Posterior vena cava (tissue), 2 donors: ENCODE data around the gene AGPAT3. TPM values are rescaled to one million over a fixed set of nuclear protein-coding genes. Genes with fewer than 3 reads are reported as not detected.

Experiments used
- DNase-seq: peaks from one replicate; pipeline ENCODE4 v3.0.0-alpha.2; 2020; ENCODE audit warnings: low spot score
- intact Hi-C, 2 donors: fragments of 100-400 bp; cut with DNase I; formaldehyde crosslinking; loops; one replicate each; pipeline versions ENCODE4 v1.14.1 to v1.14.2; 2022 to 2023
- total RNA-seq, 2 donors: library from RNA; stranded (reverse); fragmentation: NEBNext Ultra II Directional; extraction: Animal tissue kit (Norgen Biotek cat#: 25700); gene quantifications; one replicate each; pipeline ENCODE4 v1.2.1, GENCODE V29; 2021
- donor health status: DM: yes; HTN: yes; CAD: no.
- donor health status: DM: yes; HTN: yes; CAD: no.

The AGPAT3 gene
- total RNA-seq, 2 donors from 2014 or later = 35.3 to 43.2 TPM

DNA sequence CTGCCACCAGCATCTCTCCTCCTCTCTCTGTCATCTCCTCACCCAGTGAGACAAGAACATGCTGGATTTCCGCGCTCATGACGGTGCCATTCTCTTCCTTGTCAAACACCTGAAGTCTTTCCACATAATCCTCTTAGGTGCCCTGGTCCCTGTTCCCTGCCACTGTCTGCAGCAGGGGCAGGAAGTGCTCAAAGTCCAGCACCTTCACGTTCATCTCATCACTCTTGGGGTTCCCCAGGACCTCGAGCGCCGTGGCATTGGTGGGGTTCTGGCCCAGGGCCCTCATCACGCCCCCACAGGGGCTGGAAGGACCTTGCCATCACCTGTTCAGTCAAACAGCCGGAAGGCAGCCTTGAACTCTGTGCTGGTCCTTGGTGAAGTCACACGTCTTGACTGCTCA, 9.1 kb upstream of the AGPAT3 start:
- peak; percentile 53 for DNase-seq
- intact Hi-C loops = no loop called here

DNA sequence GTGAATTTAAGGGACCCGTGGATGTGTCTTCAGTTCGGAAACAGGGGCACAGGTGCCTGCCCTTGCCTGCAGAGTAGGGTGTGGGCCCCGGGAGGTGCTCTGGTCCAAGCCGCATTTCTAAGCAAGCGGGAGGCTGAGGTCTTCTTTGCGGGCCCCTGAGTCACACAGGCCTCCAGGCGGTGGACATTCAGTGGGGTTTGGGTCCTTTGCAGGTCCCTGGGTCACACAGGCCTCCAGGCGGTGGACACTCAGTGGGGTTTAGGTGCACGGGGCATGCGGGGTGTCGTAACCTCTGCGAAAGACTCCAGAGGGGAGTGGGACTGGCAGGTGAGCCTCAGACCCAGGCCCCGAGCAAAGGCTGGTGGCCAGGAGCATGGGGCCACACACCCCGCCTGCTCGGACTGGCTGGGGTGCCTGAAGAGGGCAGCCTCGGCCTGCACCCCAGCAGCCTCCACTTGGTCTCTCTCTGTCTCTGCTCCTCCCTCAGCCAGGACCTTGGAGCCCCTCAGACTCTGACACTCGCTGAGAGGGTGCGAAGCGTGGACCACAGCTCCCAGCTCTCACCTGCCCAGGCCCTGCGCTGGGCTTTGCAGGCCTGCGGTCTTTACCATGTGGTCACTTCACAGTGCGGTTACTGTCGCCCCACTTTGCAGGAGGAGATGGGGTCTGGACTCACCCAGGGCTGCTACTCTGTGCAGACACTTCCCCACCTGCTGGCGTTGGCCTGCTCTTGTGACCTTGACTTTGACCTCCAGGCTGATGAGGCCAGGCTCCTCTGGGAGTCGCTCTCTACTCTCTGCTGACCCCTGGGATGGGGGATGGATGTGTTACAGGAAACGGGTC, 6.0 kb upstream of the AGPAT3 start:
- intact Hi-C loops = no loop called here
- DNase-seq = peak; percentile 67

DNA sequence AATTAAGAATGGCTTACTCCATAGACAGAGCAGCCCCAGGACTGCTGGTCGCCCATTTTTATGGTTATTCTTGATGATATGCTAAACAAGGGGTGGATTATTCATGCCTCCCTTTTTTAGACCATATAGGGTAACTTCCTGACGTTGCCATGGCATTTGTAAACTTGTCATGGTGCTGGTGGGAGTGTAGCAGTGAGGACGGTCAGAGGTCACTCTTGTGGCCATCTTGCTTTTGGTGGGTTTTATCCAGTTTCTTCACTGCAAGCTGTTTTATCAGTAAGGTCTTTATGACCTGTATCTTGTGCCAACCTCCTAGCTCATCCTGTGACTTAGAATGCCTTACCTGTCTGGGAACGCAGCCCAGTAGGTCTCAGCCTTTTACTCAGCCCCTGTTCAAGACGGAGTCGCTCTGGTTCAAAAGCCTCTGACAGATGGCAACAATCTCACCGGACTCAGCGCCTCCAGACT, 5.2 kb upstream of the AGPAT3 start:
- intact Hi-C loops = loop anchor here in 1 of 2 donors (10.0 kb wide), 1 partner anchor 75 kb away; no protein-coding TSS in a partner anchor

DNA sequence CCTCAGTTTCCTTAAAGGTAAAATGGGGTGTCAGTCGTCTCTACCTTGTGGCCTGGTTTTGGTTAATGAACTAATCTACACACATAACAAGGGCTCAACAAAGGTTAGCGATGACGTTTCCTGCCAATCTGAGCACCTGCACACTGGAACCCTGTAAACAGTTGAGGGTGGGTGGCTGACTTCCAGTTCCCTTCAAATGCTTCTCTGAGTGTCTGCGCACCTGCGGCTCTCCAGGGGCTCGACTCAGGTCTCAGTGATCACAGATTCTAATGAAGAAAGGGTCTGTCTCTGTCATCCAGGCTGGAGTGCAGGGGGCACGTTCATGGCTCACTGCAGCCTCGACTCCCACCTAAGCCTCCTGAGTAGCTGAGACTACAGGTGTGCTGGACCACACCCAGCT, 3.3 kb upstream of the AGPAT3 start:
- intact Hi-C loops = loop anchor here in 1 of 2 donors (10.0 kb wide), 1 partner anchor 73 kb away; no protein-coding TSS in a partner anchor
- DNase-seq = peak; percentile 14

More for the DNA sequence above, 5.2 kb upstream of the AGPAT3 start:
- peak; percentile 49 for DNase-seq

DNA sequence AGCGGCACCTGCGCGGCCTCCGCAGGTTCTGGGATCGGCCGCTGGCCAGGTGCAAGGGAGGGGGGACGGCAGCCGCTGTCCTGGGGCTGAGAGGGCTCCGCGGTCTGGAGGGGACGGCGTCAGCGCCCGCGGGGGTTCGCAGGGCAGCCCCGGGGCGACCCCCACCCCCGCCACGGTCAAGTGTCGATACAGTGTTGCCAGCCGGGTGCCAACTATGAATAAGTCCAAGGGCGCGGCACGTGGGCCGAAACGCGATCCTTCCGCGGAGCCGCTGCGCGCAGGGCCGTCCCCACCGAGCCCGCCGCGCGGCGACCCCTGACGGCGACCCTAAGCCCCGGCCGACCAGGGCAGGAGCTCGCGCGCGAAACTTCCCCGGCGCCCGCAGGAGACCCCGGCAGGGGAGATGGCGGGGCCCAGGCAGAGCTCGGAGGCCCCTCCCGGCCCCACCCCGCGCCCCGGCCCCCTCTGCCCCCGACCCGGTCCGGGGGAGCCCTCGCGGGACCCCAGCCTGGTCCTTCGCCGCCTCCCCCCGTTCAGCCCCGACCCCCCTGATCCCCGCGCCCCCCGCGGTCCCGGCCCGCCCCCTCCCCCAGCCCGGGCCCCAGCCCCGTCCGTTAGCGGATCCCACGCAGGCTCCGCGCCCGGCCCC, 586 bp upstream of the AGPAT3 start:
- intact Hi-C loops = loop anchor here in 1 of 2 donors (10.0 kb wide), 1 partner anchor 70 kb away; no protein-coding TSS in a partner anchor
- DNase-seq = peak; percentile 80

DNA sequence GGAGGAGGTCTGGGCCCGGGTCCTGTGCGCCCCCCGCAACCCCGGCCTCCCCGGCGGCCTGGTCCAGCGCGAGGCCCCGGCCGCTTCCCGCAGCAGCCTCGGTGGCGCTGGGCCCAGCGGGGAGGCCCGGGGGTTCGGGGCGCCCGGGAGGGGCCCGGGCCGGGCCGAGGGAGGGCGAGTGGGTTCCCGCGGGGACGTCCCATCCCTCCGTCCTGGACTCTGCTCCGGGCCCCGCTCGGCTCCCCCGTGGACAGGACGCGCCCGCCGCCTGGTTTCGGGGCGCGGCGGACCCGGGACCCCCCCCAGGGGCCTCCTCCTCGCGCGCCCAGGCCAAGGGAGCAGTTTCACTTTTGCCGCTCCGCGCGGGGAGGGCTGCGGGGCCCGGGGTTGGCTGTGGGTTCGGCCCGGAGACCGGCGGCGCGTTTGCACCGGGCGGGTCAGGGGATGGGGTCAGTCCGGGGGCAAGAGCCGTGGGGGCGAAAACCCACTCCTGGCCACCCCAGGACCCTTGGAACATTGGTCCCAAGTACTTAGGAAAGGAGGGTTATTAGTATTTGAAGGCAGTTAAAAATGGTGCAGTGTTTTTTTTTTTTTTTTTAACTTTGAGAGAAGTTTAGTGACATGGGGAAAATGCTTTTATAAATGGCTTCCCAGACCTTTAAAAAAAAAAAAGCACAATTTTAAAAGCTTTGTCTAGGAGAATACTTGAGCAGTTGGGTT, 677 bp downstream of the AGPAT3 start:
- intact Hi-C loops = loop anchor here in 1 of 2 donors (10.0 kb wide), 1 partner anchor 69 kb away; no protein-coding TSS in a partner anchor
- no peak for DNase-seq

DNA sequence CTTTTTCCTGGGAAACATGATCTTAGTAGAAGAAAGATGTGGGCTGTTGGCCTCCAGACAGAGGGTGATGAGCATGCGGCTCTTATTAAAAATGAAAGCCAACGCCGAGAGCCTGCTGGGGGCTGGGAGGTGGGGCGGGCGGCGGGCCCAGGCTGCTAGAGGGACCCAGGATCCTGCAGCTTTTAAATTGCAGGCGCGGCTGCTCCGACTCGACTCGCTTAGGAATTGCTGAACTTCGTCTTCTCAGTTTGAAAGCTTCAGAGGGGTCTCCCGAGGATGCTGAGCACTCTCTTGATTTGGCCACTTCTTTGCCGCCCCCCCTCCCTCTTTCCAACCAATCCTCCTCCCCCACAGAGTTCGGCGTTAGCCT, 1.2 kb downstream of the AGPAT3 start:
- intact Hi-C loops = loop anchor here in 1 of 2 donors (10.0 kb wide), 1 partner anchor 69 kb away; no protein-coding TSS in a partner anchor

DNA sequence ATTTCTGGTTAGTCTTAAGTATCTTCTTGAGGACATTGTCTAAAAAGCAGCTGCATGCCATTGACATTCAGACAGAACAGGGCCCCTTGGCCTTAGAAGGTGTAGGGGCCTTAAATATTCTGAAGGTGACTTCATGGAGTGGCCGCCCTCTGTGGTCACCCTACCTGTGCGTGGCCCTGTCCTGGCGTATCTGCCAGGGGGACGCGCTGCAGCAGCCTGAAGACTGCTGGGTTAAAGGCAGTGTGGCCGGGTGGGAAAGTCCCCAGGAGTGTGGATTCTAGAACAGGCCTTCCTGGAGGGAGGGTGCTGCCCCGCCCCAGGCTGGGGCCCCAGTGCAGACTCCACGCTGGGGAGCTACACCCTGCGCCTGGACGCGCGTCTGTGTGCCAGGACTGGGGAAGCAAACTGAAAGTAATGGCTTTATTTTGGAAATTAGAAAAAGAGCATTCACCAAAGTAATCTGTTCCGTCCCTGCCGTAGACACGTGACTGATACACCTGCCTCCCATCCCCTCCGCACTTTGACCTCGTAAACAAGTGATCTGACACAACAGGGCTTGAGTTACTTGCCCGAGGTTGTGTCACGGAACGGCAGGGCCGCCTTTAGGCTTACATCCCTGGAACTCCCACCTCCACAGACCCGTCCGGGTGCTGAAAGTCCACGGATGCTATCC, 1.8 kb downstream of the AGPAT3 start:
- peak; percentile 81 for DNase-seq
- intact Hi-C loops = loop anchor here in 1 of 2 donors (10.0 kb wide), 1 partner anchor 68 kb away; no protein-coding TSS in a partner anchor

More for the DNA sequence above, 1.2 kb downstream of the AGPAT3 start:
- DNase-seq = peak; percentile 78

DNA sequence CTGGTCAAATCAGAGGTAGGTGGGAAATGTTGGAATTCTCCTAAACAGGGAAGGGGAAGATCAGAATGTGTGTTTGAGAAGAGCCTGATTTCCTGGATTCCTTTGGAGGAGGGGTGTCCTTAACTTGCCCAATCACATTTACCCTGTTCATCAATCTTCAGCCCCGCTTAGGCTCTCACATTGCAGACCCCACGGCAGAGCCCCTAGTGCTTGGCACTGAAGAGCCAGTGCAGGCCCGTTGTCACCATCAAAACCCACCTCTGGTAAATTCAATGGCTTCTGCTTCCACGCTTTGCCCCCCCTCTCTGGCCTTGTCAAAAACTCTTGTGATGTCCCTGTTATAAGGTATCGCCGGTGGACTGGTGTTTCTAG, 2.3 kb downstream of the AGPAT3 start:
- DNase-seq = no peak
- intact Hi-C loops = loop anchor here in 1 of 2 donors (10.0 kb wide), 1 partner anchor 67 kb away; no protein-coding TSS in a partner anchor

DNA sequence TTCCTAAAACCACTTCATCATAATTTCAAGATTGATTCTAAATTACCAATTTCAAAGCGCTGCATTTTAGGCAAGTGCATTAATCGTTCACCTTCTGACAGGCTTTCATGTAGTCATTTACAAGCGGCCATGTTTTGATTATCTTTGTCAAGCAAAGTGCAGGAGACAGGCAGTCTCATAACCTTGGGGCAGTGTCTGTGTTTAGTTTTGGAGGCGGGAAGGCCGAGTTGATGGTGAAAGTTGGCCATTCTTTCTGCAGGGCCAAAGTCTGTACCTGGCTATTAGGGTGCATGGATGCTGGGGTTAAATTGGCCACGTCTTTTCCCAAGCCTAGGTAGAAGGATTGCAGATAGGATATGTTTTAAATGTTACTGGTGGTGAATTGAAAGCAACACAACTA, 2.9 kb downstream of the AGPAT3 start:
- intact Hi-C loops = loop anchor here in 1 of 2 donors (10.0 kb wide), 1 partner anchor 67 kb away; no protein-coding TSS in a partner anchor
- no peak for DNase-seq

DNA sequence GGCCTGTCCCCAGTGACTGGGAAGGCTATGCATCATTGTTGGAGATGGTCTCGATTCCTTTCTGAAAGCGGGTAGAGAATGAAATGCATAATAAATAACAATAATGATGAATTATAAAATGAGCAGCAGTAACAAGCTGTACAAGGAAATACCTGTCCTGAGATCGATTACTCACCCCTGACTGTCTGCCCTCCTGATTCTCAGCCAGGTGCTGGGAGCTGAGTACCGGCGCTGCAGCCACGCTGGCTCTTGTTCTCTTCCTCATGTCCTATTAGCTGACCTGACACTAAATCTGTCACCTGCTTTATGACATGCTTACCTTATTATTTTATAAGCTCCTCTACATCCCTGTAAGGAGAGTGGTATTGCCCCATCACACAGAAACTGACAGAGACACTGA, 3.4 kb downstream of the AGPAT3 start:
- no peak for DNase-seq
- intact Hi-C loops = loop anchor here in 1 of 2 donors (10.0 kb wide), 1 partner anchor 66 kb away; no protein-coding TSS in a partner anchor

DNA sequence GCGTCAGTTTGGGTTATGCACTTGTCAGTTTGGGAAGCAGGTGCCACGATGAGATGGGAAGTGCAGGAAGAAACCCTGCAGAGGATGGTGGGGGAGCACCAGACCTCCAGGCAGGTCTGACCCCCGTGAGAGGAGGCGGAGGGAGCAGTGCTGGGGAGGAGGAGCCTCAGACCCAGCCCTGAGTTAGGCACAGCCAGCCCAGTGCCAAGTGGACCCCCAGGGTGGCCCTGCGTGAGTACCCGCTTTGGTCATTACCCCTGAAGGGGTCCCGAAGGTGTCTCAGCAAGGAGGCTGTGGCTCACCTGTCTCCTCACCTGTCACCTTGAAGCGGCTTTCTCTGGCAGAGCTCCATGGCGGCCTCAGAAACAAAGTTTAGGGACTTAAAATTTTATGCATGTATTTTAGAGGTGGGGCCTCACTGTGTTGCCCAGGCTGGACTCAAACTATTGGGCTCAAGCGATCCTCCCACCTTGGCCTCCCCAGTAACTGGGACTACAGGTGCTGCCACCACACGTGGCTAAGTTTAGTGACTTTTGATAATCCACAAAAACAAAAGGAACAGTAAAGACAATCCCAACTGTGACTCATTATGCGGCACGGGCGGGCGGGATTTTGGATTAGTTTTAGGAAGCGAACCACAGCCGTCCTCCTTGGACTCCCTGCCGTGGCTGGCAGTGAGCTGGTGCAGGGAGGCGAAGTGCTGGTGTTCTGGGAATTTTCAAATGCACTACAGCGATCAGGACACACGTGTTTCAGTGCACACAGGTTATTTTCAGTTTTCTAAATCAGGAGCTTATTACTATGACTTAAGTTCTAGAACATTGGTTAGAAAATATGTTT, 4.7 kb downstream of the AGPAT3 start:
- DNase-seq = no peak
- intact Hi-C loops = loop anchor here in 1 of 2 donors (10.0 kb wide), 1 partner anchor 65 kb away; no protein-coding TSS in a partner anchor

DNA sequence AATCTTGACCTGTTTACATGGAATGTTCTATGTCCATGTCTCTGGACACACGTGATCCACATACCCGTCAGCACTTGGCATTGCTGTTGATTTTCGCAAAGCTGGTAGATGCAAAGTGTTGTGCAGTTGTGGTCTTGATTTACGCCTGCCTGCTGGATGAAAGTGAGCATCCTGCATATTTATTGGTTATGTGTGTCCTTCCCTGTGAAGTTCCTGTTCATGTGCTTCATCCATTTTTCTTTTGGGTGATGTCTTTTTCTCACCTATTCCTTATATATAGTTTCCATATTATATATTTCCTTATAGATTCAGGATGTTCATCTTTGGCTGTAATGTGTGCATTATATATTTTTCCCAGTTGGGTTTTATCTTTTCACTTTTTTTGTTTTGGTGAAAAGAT, 6.5 kb downstream of the AGPAT3 start:
- intact Hi-C loops = no loop called here
- no peak for DNase-seq

DNA sequence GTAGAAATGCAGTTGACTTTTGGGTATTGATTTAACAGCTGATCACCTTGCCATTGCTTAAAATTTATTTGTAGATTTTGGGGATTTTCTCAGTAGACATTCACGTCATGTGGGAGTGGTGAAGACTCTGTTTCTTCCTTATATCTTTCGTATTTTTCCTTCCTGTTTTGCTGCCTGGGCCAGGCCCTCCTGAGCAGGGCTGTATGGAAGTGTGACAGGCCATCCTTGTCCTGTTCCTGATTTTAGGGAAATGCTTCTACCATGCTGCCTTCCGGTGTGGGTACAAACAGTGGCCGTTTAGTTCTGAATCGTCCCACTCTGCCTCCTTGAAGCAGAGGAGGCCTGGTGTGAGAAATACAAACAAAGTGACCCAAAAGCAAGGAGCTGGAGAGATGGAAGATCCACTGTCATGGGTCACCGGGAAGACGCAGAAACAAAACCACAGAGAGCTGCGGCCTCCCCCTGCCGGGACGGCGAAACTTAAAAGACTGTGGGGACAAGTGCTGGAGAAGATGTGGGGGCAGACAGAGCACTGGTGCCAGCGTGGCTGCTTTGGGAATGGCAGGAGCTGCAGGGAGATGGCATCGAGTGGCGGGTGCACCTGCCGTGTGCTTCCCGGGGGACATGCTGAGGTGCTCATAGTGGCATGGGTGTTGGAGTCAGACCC, 7.6 kb downstream of the AGPAT3 start:
- peak; percentile 56 for DNase-seq
- intact Hi-C loops = no loop called here

DNA sequence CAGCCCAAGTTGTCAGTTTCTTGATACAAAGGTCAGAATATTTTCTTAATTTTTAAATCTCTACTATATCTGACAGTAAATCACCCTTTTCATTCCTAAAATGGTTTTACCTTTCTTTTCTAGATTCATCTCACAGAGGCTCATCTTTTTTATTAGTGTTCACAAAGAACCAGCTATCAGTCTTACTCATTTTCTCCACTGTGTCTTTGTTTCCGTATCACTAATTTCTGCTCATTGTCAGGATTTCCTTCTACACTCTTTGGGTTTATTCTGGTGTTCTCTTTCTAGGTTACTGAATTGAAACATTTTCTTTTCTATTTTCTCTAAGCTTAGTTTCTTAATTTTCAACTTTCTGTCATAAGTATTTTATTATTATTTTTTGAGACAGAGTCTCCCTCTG, 8.7 kb downstream of the AGPAT3 start:
- DNase-seq = no peak
- intact Hi-C loops = no loop called here

DNA sequence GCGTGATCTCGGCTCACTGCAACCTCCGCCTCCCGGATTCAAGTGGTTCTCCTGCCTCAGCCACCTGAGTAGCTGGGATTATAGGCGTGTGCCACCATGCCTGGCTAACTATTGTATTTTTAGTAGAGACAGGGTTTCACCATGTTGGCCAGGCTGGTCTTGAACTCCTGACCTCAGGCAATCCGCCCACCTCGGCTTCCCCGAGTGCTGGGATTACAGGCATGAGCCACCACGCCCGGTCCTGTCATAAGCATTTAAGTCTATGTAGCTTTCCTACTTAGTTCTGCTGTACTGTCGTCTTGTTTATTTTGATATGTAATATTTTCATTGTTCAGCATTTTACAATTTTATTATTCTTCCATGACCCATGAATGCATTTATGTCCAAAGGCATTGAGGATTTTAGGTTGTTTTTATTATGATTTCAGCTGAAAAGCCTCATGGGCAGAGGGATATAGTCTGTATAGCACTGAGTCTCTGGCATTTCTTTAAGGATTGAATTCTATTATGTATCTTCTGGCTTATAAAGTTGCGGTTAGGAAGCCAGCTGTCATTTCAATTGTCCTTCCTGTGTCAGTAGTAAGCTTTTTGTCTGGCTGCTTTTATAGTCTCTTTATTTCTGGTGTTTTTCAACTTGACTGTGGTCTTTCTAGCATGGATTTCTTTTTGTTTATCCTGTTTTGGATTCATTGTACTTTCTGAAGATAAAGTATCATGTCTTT, 9.2 kb downstream of the AGPAT3 start:
- DNase-seq = peak; percentile 66
- intact Hi-C loops = no loop called here

DNA sequence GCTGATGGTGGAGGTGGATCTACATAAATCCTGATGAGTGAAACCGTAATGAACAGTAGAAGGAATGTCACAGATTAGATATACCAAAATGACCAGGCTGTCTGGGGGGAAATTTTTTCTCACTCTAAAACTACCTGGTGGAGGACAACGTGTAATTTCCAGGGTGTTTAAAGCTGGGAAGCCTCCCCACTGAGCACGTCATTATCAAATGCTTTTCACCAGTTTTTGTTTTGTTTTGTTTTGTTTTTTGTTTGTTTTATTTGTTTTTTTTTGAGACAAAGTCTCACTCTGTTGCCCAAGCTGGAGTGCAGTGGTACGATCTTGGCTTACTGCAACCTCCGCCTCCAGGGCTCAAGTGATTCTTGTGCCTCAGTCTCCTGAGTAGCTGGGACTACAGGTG, 11.6 kb downstream of the AGPAT3 start:
- intact Hi-C loops = no loop called here
- no peak for DNase-seq
